Caco-2 (cell line): ENCODE results near the gene ADAM12. TPM values are rescaled to one million over a fixed set of nuclear protein-coding genes. Genes with fewer than 3 reads are reported as not detected.

Experiments
- BruUV-seq: library from RNA; stranded (reverse); fragments of 400-500 nt; replicated peaks from 2 replicates; lab custom pipeline; 2021; lab: Mats Ljungman, UMichigan
- CTCF ChIA-PET: fragments of 300-600 bp; sonication (Branson Sonifier 250); formaldehyde crosslinking; loops from one replicate; lab custom pipeline; 2022; ENCODE audit warnings: antibody characterized with exemption; lab: Charles Lee
- POLR2A ChIA-PET: fragments of 300-600 bp; sonication (Branson Sonifier 250); formaldehyde crosslinking; loops from one replicate; lab custom pipeline; 2022; ENCODE audit warnings: antibody characterized with exemption; lab: Charles Lee
- DNase-seq, 2 experiments: peaks; one replicate each; pipeline versions ENCODE4 v3.0.0 to v3.0.0-alpha.2; 2020 to 2022
- H3K27me3 ChIP-seq: replicated peaks from 2 replicates; pipeline ENCODE4 v1.6.0; 2011; ENCODE audit warnings: low read length; ENCODE audit not compliant: control insufficient read depth, insufficient read depth
- H3K36me3 ChIP-seq: 2 replicates; pipeline ENCODE4 v1.5.1; 2011; ENCODE audit warnings: low read length; ENCODE audit not compliant: control insufficient read depth, insufficient read depth
- H3K4me1 ChIP-seq: fragments of 250-450 bp; sonication (Bioruptor Pico); 2 replicates; pipeline ENCODE4 v1.5.1; 2020; ENCODE audit warnings: mild to moderate bottlenecking
- H3K4me3 ChIP-seq: 2 replicates; pipeline ENCODE4 v1.5.1; 2011; ENCODE audit warnings: low read depth, mild to moderate bottlenecking, control low read depth, low read length
- H3K9me3 ChIP-seq: fragments of 250-450 bp; sonication (Bioruptor Pico); 2 replicates; pipeline ENCODE4 v1.5.1; 2020; ENCODE audit warnings: mild to moderate bottlenecking, moderate library complexity
- H3K27ac Mint-ChIP-seq: one replicate; pipeline ENCODE4 v1.8.0; 2022; ENCODE audit warnings: mixed read lengths; ENCODE audit not compliant: unreplicated experiment
- H3K27me3 Mint-ChIP-seq: one replicate; pipeline ENCODE4 v1.8.0; 2022; ENCODE audit warnings: mixed read lengths; ENCODE audit not compliant: insufficient read depth, unreplicated experiment
- H3K36me3 Mint-ChIP-seq: one replicate; pipeline ENCODE4 v1.8.0; 2022; ENCODE audit warnings: mild to moderate bottlenecking, mixed read lengths; ENCODE audit not compliant: insufficient read depth, unreplicated experiment
- H3K4me1 Mint-ChIP-seq: one replicate; pipeline ENCODE4 v1.8.0; 2022; ENCODE audit warnings: low read depth, mixed read lengths; ENCODE audit not compliant: unreplicated experiment
- H3K4me3 Mint-ChIP-seq: one replicate; pipeline ENCODE4 v1.8.0; 2022; ENCODE audit warnings: mild to moderate bottlenecking, moderate library complexity, mixed read lengths; ENCODE audit not compliant: unreplicated experiment
- H3K9me3 Mint-ChIP-seq: one replicate; pipeline ENCODE4 v1.8.0; 2022; ENCODE audit warnings: mixed read lengths; ENCODE audit not compliant: unreplicated experiment
- CTCF ChIP-seq, 2 experiments: fragments of 200-600 bp in 1 of 2; IDR thresholded peaks; 1 replicate in 1 of 2; 2 replicates in 1 of 2; pipeline versions ENCODE4 v1.5.1 to v1.8.0; 2011 to 2022; ENCODE audit warnings: antibody characterized with exemption in 1 of 2, control low read depth in 1 of 2, inconsistent platforms in 1 of 2, low read depth in 1 of 2, low read length in 1 of 2, mild to moderate bottlenecking in 1 of 2, moderate library complexity in 1 of 2; ENCODE audit not compliant: insufficient read depth in 1 of 2, severe bottlenecking in 1 of 2, unreplicated experiment in 1 of 2
- intact Hi-C: fragments of 100-400 bp; cut with micrococcal nuclease; formaldehyde crosslinking; loops from one replicate; pipeline ENCODE4 v1.10.0; 2022; ENCODE audit not compliant: unreplicated experiment
- total RNA-seq: library from RNA; stranded (reverse); gene quantifications from 2 replicates; pipeline ENCODE4 v1.2.3, GENCODE V29; 2022

Gene ADAM12
- total RNA-seq, 1 experiment from 2014 or later: not detected

- H3K4me1 ChIP-seq: no peaks in the 10 kb centered on the region
- H3K27me3 ChIP-seq: peaks cover 2% of the 10 kb centered on the region
- no peak for TF ChIP-seq CTCF (IDR thresholded peaks at IDR 0.05; ENCODE audit: insufficient read depth in 1 of 2, low read depth in 1 of 2, low read length in 1 of 2, severe bottlenecking in 1 of 2, unreplicated experiment in 1 of 2)
- Mint-ChIP-seq H3K4me3 (no peak overlapping the region), H3K27ac (no peak overlapping the region), H3K27me3 (peaks cover 31% of the 10 kb centered on the region), H3K9me3 (no peaks in the 10 kb centered on the region), H3K36me3 (no peaks in the 10 kb centered on the region), H3K4me1 (no peaks in the 10 kb centered on the region)
- DNase-seq: no peak
- BruUV-seq: no TSS peak
- intact Hi-C loops: no loop called here
- no peaks in the 10 kb centered on the region for H3K9me3 ChIP-seq
- POLR2A ChIA-PET: no interaction called here
- H3K36me3 ChIP-seq: no peaks in the 10 kb centered on the region
- CTCF ChIA-PET: no interaction called here
- no peak overlapping the region for H3K4me3 ChIP-seq
Observed at GRCh38 chr10:126230587-126230986, 157.7 kb downstream of the ADAM12 start.

GRCh38 chr10:126229686-126230085 is 158.6 kb downstream of the ADAM12 start:
- ChIA-PET CTCF (no interaction called here), POLR2A (no interaction called here)
- Mint-ChIP-seq H3K9me3 (no peaks in the 10 kb centered on the region), H3K36me3 (no peaks in the 10 kb centered on the region), H3K27me3 (peaks cover 30% of the 10 kb centered on the region), H3K4me1 (no peaks in the 10 kb centered on the region), H3K27ac (no peak overlapping the region), H3K4me3 (no peak overlapping the region)
- BruUV-seq: no TSS peak
- Histone ChIP-seq H3K36me3 (no peaks in the 10 kb centered on the region), H3K4me3 (no peak overlapping the region), H3K9me3 (no peaks in the 10 kb centered on the region), H3K4me1 (no peaks in the 10 kb centered on the region), H3K27me3 (peaks cover 2% of the 10 kb centered on the region)
- no peak for TF ChIP-seq CTCF (IDR thresholded peaks at IDR 0.05; ENCODE audit: insufficient read depth in 1 of 2, low read depth in 1 of 2, low read length in 1 of 2, severe bottlenecking in 1 of 2, unreplicated experiment in 1 of 2)
- intact Hi-C loops: no loop called here
- no peak for DNase-seq

GRCh38 chr10:126227762-126228134 is 160.5 kb downstream of the ADAM12 start:
- POLR2A ChIA-PET: no interaction called here
- Histone ChIP-seq H3K4me3 (no peak overlapping the region), H3K36me3 (no peaks in the 10 kb centered on the region), H3K9me3 (no peaks in the 10 kb centered on the region), H3K27me3 (peaks cover 2% of the 10 kb centered on the region), H3K4me1 (no peaks in the 10 kb centered on the region)
- DNase-seq: no peak
- Mint-ChIP-seq H3K9me3 (no peaks in the 10 kb centered on the region), H3K36me3 (no peaks in the 10 kb centered on the region), H3K27me3 (peaks cover 15% of the 10 kb centered on the region), H3K27ac (no peak overlapping the region), H3K4me1 (no peaks in the 10 kb centered on the region), H3K4me3 (no peak overlapping the region)
- TF ChIP-seq CTCF (IDR thresholded peaks at IDR 0.05; ENCODE audit: insufficient read depth in 1 of 2, low read depth in 1 of 2, low read length in 1 of 2, severe bottlenecking in 1 of 2, unreplicated experiment in 1 of 2): no peak
- no TSS peak for BruUV-seq
- intact Hi-C loops: no loop called here
- CTCF ChIA-PET: no interaction called here
